HCT116 (cell line): ENCODE results near the gene HS3ST2.

Experiments
- ATF3 ChIP-seq: IDR thresholded peaks from 2 replicates; pipeline ENCODE4 v1.6.1; 2012
- CBX3 ChIP-seq: IDR thresholded peaks from 2 replicates; pipeline ENCODE4 v1.6.1; 2012; ENCODE audit warnings: low read depth
- CTCF ChIP-seq, 3 experiments: fragments of 200-600 bp in 1 of 3; sonication (generic) in 1 of 3; IDR thresholded peaks in 2 of 3; conservative IDR thresholded peaks in 1 of 3; 2 replicates each; pipeline ENCODE4 v1.5.1; 2012 to 2017; ENCODE audit warnings: low read depth in 2 of 3, low read length in 2 of 3, antibody characterized with exemption in 1 of 3, borderline replicate concordance in 1 of 3, control low read depth in 1 of 3, mild to moderate bottlenecking in 1 of 3, mixed read lengths in 1 of 3, mixed run types in 1 of 3, moderate library complexity in 1 of 3; ENCODE audit not compliant: insufficient read depth in 1 of 3
- EGR1 ChIP-seq: IDR thresholded peaks from 2 replicates; pipeline ENCODE4 v1.6.1; 2012; ENCODE audit warnings: low read depth
- EZH2 ChIP-seq: fragments of 200-600 bp; sonication (generic); IDR thresholded peaks from 2 replicates; pipeline ENCODE4 v1.6.1; 2017; ENCODE audit warnings: antibody characterized with exemption, mixed run types
- POLR2A ChIP-seq: IDR thresholded peaks from 2 replicates; pipeline ENCODE4 v1.7.0; 2011; ENCODE audit warnings: borderline replicate concordance; ENCODE audit not compliant: insufficient read depth, insufficient read length; ENCODE audit errors: extremely low read depth
- REST ChIP-seq: IDR thresholded peaks from 2 replicates; pipeline ENCODE4 v1.6.1; 2012; ENCODE audit warnings: low read depth
- ZBTB33 ChIP-seq: IDR thresholded peaks from 2 replicates; pipeline ENCODE4 v1.6.1; 2011; ENCODE audit warnings: mild to moderate bottlenecking, low read length, moderate library complexity; ENCODE audit not compliant: insufficient replicate concordance; ENCODE audit errors: extremely low read depth
- ZFX ChIP-seq: fragments of 450-650 bp; IDR thresholded peaks from 2 replicates; pipeline ENCODE4 v1.6.1; 2017

- TF ChIP-seq CTCF (IDR thresholded peaks at IDR 0.05 in 2 of 3, conservative IDR thresholded peaks at IDR 0.05 in 1 of 3; ENCODE audit: borderline replicate concordance in 1 of 3, insufficient read depth in 1 of 3, low read depth in 2 of 3, low read length in 2 of 3) (no peak), REST (no peak), CBX3 (no peak), EZH2 (no peak), POLR2A (no peak), ATF3 (no peak), EGR1 (no peak), ZFX (no peak), ZBTB33 (no peak)
Measured at GRCh38 chr16:22815863-22816262, 1.9 kb downstream of the HS3ST2 start.
